Measurements from ENCODE around the gene SMAD7.

SMAD7 gene

DNA sequence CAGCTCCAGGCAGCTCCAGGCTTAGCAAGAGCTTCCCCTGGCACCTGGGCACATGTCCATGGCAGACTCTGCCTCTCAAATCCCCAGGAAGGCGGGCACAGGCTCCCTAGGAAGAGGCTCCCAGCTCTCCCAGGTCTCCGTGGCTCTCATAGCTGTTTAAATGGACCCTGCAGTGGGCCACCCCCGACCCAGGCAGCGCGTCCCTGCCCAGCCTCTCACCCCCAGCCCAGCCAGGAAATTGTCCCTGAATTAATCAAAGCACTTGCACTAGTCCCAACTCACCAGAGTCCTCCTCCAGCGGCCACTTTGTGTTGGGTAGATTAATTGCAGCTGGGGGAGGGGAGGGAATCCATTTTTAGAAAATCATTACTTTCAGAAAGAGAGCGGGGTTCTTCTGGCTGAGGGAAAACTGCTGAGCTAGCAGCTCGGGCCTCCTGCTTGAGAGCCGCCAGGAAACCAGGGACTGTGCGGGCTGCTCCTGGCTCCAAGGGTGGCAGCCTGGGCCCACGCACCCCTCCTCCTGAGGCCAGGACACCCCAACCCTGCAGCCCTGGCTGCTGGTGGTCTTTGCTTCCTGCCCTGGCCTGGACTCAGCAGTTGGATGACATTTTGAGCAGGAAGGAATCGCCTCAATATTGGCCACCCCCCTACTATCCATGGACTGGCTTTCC, 36.0 kb downstream of the SMAD7 start:
- no peak for DNase-seq (ENCODE audit: low read depth)

DNA sequence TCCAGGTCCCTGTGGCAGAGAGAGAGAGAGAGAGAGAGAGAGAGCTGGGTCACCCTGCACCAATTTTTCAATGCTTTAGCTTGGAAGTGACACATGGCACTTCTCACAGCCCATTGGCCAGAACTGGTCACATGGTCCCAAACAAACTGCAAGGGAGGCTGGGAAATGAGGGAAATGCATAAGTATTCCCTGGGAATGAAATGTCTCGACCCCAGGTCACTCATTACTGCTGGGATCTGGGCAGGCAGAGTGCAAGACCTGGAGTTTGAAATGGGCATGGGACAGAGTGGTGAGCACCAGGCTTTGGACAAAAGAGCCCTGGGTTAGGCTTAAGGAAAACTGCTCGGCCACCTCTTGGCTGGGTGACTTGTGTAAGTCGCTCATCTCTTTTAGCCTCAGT, 37.0 kb downstream of the SMAD7 start:
- DNase-seq (ENCODE audit: low read depth): no peak

DNA sequence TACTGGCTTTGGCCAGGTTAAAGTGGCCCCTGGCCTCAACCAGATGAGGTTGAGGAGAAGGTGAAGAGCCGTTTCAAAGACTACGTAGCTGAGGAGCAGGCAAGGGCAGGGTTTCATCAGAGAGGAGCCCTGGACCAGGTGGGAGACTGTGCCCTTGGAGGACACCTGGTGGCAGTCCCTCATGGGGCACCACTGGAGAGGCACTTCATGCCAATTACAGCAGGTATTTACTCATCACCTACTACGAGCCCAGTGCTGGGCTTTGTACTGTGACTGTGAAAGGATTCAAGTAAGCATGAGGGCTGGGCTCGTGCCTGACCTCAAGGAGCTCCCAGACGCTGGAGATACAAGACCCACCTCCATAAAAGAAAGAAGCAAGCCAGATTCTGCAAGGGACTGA, 37.6 kb downstream of the SMAD7 start:
- no peak for DNase-seq (ENCODE audit: low read depth)

DNA sequence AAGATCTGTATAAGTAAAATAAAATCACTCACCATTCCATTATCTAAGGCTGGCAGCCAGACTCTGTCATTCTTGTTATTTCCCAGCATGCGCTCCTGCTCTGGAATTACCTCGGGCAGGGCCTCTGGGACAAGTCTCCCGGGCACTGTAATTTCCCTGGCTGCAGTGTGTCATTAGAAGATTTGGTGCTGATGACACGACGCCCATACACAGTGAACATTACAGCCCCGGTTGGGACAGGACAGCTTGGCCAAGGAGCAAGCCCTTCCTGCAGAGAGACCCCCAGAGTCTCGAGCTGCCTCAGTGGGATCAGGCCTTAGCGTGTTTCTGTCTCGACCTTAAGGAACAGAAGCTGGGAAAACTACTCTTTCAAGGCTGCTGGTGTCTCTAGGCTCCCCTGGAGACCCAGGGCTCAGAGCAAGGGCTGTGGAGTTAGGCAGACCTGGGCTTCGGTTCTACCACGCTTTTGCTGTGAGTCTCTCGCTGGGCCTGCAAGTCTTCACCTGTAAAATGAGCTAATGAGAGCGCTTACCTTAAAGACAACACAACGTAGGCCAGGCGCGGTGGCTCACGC, 39.7 kb downstream of the SMAD7 start:
- no peak for DNase-seq (ENCODE audit: low read depth)

DNA sequence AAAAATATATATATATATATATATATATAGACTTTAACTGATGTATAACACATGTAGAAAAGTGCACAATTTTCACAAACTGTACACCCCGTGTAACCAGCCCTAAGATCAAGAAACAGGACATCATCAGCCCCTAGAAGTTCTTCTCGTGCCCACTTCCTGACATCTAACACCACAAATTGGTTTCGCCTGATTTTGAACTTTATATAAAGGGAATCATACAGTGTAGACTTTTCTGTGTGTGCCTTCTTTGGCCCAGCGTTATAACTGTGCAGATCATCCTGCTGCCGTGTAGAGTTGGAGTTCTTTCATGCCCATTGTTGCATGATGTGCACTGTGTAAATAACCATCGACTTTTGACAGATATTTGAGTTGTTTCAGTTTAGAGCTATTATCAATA, 41.0 kb downstream of the SMAD7 start:
- DNase-seq (ENCODE audit: low read depth): no peak

DNA sequence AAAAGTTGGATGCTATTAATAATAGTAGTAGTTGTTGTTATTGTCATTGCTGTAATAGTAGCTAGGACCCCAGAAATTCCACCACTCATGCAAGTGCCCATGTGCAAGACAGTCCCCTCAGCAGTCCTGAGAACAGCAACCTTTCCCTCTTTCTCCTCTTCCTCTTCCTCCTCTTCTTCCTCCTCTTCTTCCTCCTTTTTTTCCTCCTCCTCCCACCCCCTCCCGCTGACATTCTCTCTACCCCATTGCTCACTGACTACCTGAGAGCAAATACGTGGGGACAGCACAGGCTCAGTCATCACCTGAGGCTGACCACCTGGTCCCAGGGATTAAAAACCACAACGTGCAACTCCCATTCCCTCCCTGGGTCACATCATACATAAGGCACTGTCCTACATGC, 41.8 kb downstream of the SMAD7 start:
- no peak for DNase-seq (ENCODE audit: low read depth)

DNA sequence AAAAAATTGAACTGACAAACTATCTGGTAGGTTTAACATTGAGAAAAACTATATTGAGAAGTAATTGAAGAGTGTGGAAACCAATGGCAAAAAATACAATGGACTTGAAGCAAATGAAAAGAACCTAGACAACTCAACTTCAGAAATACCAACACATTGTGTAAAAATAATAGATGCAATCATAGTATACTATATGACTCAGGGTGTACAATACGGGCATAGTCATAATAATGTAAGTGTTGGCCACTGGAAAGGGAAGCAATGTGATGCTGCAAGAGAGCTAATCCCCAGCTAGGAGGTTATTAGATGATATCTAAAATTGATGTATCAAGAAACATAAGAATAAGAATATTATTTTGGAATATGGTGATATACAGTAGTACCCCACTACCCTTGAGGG, 45.3 kb downstream of the SMAD7 start:
- DNase-seq (ENCODE audit: low read depth): no peak

DNA sequence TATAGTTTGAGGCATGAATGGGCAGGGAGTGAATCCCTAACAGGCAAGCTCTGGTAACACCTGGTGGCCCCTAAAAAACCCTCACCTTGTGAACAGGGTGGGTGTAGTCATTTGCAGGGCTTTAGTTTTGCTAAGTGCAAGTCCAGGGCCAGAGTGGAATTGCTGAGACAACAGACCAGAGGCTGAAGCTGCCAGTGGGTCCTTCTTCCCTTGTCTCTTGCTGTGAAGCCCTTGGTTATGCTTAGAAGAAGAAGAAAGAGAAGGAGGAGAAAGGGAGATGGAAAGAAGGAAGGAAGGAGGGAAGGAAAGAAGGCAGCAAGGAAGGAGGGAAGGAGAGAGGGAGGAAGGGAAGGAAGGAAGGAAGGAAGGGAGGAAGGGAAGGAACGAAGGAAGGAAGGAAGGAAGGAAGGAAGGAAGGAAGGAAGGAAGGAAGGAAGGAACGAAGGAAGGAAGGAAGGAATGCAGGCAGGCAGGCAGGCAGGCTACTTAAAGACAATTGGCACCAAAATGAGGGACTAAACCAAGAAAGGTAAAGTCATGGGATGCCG, 45.8 kb downstream of the SMAD7 start:
- DNase-seq (ENCODE audit: low read depth): no peak

DNA sequence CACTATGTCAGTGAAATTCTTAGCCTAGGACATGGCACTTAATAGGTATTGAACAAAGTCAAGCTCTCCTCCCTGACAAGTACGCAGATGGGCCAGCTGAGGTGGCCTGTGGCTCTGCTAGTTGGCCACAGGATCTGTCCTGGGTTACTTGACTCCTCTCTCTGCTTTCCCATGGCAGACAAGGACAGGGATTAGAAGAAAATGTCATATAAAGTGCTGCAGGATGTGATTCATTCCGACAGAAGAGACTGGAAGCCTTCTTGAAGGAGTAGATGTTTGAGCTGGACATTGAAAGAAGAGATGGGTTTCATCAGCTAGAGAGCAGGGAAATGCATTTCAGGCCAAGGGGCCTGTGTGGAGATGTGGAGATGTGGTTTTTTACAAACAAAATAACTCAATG, 46.7 kb downstream of the SMAD7 start:
- DNase-seq (ENCODE audit: low read depth): no peak

DNA sequence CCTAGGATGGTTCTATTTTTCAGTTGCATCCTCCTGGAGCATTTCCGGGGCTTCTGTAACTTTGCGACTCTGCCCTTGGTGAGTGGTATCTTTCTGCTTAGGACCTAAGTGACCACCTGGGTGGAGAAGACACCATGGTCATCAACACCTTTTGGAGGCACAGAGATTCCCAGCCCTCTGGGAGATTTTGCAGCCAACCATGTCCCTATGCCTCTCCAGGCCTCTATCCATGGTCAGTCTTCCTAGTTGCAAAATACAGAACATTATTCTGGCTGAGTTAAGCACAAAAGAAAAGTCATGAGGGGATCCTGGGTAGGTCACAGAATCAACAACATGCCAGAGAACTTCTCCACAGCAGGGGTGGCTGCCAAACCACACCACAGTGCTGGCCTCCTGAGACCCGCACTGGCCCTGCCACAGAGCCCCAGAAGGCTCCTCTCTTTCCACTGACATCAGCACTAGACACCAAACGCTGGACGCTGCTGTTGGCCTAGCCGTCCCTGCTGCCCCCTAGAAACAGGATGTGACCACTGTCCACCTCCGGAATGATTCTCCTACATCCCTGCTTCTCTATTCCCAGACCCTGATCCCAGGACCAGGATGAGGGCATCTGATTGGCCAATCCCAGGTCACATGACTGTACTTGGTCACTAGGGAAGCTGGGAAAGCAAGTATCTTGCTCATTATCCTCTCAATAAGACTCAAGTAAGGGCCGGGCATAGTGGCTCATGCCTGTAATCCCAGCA, 47.7 kb downstream of the SMAD7 start:
- DNase-seq (ENCODE audit: low read depth): no peak

DNA sequence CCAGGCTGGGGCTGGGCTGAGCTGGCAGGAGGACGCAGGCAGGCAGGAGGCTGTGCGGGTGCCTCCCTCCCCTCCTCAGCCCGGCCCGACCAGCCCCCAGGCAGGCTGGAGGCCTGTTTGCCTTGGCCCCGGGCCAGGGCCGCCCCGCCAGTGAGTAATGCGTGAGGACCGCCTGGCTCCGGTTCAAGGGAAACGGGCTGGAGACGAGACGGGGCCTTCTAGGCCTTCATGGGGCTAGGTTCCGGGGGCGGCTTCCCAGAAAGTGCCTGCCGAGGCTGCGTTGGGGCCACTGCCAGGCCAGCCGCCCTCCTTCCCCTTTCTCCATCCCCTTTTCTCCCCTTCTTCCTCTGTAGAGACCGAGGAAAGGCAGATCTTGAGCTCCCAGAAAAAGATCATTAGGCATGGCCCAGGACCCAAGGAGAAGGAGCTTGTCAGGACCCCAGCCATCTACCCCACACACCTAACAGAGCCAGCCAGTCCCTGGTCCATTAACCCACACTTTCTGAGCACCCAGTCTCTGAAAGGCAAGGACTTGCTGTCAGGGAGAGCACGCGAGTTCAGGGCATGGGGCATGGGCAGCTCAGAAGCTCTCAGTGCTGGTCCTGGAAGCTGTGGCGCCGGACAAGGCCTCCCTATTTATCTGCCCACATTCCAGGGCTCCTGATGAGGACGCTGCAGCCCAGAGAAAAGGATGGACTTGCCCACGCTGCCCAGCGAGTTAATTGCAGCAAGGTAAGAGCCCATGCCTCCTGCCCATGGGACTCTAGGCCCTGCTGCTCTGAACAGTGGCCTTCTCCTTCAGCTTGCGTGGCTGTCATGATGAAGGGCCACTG, 48.5 kb downstream of the SMAD7 start:
- DNase-seq (ENCODE audit: low read depth): no peak

DNA sequence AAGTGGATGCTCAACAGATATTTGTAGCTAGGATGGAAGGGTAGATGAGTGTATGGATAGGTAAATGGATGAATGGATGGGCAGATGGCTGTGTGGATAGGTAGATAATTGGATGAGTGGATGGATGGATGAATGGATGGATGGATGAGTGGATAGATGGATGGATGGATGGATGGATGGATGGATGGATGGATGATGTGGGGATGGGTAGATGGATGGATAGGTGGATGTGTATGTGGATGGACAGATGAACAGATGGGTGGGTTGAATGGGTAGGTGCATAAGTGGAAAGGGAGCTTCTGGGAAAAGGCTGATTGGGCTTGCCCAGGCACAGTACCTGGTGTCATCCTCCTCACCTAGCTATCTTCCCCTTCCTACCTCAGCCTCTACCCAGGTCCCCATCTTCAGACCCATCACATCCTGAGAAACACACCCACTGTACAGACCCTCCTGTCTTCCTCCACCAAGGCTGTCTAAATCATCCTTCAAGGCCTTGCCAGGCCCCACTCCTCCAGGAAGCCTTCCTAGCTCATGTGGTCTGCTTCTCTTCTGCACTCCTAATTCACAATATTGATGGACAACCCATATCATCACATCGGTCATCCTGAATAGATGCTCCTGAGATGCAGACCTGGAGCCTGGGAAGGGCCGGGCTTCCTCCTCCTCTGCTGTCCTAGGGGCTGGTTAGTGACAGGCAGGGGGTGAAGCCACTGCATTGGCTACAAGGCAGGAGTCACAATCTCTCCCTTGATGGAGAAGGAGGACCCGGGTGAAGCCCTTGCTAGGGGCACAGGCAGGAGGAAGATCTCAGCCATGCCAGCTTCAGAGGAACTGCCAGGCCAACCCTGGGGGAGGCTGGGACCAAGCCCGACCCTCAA, 49.4 kb downstream of the SMAD7 start:
- DNase-seq (ENCODE audit: low read depth): no peak

DNA sequence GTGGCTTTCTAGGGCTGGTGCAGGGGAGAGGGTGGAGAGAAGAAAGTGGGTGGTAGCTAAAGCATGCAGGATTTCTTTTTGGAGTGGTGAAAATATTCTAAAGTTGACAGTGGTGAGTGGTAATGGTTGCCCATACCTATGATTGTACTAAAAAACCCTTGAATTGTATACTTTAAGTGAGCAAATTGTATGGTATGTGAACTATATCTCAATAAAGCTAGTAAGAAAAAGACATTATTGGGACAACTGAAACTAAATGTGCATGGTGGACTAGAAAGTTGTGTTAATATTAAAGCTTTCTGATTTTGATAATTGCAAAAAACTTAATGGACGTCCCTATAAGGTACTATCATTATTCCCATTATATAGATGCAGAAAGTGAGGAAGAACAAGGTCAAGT, 50.3 kb downstream of the SMAD7 start:
- no peak for DNase-seq (ENCODE audit: low read depth)

DNA sequence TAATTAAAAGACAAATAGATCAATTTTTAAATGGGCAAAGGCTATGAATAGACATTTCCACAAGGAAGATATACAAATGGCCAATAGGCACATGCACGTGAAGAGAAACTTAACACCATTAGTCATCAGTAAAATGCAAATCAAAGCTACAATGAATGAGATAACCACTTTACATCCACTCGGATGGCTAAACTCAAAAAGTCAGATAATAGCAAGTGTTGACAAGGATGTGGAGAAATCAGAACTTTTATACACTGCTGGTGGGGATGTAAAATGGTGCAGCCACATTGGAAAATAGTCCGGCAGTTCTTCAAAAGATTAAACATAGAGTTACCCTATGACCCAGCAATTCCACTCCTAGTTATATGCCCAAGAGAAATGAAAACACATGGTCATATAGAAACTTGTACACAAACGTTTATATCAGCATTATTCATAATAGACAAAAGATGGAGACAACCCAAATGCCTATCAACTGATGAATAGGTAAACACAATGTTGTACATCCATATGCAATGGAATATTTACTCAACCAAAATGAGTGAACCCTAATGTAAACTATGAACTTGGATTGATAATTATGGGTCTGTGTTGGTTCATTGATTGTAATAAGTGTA, 51.1 kb downstream of the SMAD7 start:
- no peak for DNase-seq (ENCODE audit: low read depth)

DNA sequence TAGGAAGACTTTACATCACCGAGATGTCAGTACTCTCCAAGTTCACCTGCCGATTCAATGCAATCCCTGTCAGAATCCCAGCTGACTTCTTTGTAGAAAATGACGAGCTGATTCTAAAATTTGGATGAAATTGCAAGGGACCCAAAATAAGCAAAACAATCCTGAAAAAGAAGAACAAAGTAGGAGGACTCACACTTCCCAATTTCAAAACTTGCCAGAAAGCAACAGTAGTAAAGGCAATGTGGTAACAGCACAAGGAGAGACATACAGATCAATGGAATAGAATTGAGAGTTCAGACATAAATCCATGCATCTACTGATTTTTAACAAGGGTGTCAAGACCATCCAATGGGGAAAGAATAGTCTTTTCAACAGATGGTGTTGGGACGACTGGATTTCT, 52.2 kb downstream of the SMAD7 start:
- no peak for DNase-seq (ENCODE audit: low read depth)

DNA sequence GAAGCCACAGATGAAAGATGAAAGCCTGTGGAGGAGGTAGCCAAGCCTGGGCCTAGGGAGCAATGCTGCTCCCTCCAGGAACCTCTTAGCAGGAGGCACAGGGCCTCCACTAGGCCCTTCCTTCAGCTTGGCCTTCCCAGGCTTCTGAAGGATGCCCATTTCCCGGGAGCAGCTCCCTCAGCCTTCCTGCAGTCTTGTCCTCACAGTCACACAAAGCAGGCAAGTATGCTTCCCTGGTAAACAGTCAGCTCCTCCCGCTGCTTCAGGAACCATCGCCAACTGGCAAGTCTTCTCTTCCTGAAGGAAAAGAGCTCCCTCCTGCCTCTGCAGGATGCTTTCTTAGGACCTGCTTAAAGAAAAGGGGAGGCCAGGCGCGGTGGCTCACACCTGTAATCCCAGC, 53.2 kb downstream of the SMAD7 start:
- no peak for DNase-seq (ENCODE audit: low read depth)

DNA sequence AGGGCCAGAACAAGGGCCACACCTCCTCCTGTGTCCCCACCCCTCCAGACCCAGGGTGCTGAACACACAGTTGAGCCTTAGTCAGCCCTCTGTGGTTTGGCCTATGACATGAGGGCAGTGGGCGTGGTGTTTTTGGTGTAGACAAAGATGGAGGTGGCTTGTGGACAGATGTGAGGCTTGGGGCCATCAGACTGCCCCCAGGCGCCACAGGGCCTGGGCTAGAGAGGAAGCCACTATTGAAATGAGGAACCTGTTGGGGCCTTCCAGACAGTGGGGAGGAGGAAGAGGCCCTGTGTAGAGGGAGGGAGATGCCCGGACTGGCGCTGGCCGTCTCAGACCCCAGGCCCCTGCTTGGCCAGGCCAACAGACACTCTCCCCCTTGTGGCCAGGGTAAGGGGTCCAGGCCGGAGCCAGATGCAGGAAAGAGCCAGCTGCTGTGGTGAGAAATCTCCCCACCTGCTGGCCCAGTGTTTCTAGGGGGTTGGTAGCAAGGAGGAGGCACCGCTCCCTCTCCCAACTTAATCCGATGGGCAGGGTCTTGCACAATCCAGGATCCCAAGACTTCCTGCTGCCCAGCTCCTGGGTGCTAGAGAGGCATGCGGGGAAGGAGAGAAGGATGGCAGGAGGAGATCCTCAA, 53.8 kb downstream of the SMAD7 start:
- no peak for DNase-seq (ENCODE audit: low read depth)

DNA sequence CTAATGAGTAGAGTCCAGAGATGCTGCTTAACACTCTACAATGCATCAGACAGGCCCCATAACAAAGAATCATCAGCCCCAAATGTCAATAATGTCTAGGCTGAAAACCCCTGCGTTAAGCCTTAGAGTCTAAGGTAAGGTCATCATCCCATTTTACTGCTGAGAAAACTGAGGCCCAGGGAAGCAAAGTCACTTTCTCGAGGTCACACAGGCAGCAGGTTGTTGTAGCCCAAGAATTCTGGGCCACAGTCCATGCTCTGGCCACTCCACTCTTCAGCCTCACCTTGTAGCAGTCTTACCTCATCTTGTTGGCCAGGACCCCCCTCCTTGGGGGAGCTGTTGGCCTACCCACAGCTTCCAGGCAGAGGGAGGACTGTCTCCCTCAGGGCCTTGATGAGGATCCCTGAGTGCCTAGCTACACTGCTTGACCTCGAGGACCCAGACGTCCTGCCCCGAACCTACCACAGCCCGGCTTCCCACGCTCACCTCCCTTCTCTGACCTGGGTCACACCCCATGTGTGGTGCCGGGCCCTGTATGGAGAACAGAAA, 54.4 kb downstream of the SMAD7 start:
- DNase-seq (ENCODE audit: low read depth): no peak

DNA sequence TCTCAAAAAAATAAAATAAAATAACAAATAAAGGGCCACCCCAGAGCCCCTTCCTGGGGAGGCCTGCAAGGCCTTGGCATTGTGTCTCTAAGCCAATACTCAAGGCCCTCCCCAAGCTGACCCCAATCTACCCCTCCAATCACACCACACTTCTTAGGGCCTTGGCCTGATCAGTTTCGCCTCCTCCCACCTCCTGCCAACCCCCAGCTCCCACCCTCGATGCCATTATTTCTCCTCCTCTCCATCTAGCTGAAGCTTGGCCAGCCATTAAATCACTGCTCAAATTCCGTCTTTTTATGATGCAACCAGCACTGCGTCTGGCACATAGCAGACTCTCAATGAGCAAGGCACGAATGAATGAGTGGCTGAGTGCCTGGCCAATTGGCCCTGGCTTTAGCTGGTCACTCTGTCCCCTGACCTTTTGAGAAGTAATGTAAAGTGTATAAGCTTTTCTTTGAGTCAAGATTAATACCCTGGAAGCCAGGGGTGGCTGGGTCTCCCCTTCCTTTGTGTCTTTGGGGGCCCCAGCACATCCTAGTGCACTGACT, 55.9 kb downstream of the SMAD7 start:
- DNase-seq (ENCODE audit: low read depth): no peak
